H1 (cell line): ENCODE measurements around the gene KAT2A.
A peak's percentile ranks its signal among the peaks of the same experiment; 100 is the strongest.

Experiments
- CREB1 ChIP-seq: IDR thresholded peaks from 2 replicates; pipeline ENCODE4 v1.6.1; 2012; ENCODE audit warnings: inconsistent platforms
- GABPA ChIP-seq: IDR thresholded peaks from 2 replicates; pipeline ENCODE4 v1.6.1; 2011; ENCODE audit warnings: mild to moderate bottlenecking, low read length, moderate library complexity, borderline replicate concordance; ENCODE audit not compliant: insufficient read depth
- HDAC6 ChIP-seq: IDR thresholded peaks from one replicate; pipeline ENCODE4 v1.7.1; 2012; ENCODE audit warnings: low read depth, mild to moderate bottlenecking, inconsistent platforms, low read length, moderate library complexity
- MAFK ChIP-seq: IDR thresholded peaks from 2 replicates; pipeline ENCODE4 v1.6.1; 2012; ENCODE audit warnings: low read depth, mild to moderate bottlenecking, improper control_type of control experiment, low read length
- MAX ChIP-seq: IDR thresholded peaks from 2 replicates; pipeline ENCODE4 v1.6.1; 2012; ENCODE audit warnings: inconsistent platforms
- NRF1 ChIP-seq: IDR thresholded peaks from 2 replicates; pipeline ENCODE4 v1.6.1; 2011; ENCODE audit warnings: mild to moderate bottlenecking, low read depth, low read length, improper control_type of control experiment
- POLR2A ChIP-seq, 2 experiments: IDR thresholded peaks; 1 replicate in 1 of 2; 2 replicates in 1 of 2; pipeline ENCODE4 v1.6.1; 2011; ENCODE audit warnings: low read depth in 2 of 2, low read length in 2 of 2, mild to moderate bottlenecking in 2 of 2; ENCODE audit errors: control extremely low read depth in 1 of 2
- POLR2AphosphoS5 ChIP-seq: IDR thresholded peaks from 2 replicates; pipeline ENCODE4 v1.6.1; 2011; ENCODE audit warnings: low read depth, low read length
- SP1 ChIP-seq: IDR thresholded peaks from 2 replicates; pipeline ENCODE4 v1.6.1; 2011; ENCODE audit warnings: low read depth, low read length
- USF2 ChIP-seq: IDR thresholded peaks from 2 replicates; pipeline ENCODE4 v1.6.1; 2011; ENCODE audit warnings: low read length, improper control_type of control experiment
- TF ChIP-seq, protein P1 (sequence below), 3 experiments: IDR thresholded peaks; 1 replicate in 2 of 3; 2 replicates in 1 of 3; pipeline versions ENCODE4 v1.5.1 to v1.6.1; 2011; ENCODE audit warnings: low read length in 3 of 3, mild to moderate bottlenecking in 3 of 3, inconsistent platforms in 2 of 3, low read depth in 1 of 3, moderate library complexity in 1 of 3; ENCODE audit not compliant: insufficient read depth in 1 of 3; ENCODE audit errors: control extremely low read depth in 1 of 3

DNA sequence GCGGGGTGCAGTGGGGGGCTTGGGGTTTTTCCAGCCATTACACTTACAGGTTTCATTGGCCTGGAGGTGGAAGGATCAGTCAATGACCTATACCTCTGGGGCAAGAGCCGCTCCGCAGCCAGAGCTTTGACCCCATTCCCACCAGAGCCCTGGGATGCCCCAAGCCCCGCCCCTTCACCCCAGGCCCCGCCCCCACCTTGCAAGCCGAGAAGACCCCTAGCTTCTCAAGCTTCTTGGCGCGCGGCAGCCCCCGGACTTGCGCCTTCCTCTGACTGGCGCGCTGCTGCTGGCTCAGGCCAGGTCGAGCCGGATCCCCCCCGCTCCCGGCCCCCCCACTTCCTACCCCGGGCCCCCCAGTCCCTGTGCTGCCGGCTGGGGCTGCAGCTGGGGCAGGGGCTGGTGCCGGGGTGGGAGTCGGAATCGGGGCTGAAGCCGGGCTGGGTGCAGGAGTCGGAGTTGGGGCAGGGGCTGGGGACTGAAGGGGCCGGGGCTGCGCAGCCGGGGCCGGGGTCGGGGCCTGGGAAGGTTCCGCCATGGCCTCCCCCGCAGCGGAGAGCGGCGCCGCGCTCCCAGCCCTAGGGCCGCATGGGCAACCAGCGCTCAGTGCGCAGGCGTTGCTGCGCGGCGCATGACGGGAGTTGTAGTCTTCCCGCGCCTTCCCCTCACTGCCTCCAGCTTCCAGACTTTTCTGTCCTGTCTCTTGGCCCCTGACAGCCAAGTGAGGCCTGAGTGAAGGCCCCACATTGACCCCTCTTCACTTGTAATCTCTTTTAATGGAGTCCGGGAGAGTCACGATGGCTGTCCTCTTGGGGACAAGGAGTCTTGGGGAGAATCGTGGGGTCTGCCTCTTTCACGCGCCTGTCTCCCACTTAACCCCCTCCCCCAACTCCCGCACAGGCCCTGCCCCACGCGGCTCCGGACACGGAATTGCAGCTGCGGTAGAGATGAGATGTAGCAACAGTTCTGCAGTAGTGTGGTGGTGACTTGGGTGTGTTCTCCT lies at the start of gene KAT2A:
- TF ChIP-seq GABPA (no peak), USF2 (no peak), POLR2A (IDR thresholded peaks at IDR 0.05; ENCODE audit: control extremely low read depth in 1 of 2, low read depth in 2 of 2, low read length in 2 of 2) (peak in 1 of 2 experiments; percentile 81; a peak in 2 of 3 replicates), POLR2AphosphoS5 (peak; percentile 86), SP1 (no peak), HDAC6 (no peak), NRF1 (peak; percentile 82), MAX (peak; percentile 77; the same call in 1 of the 2 replicates), MAFK (no peak), CREB1 (0 out of 2 replicates have a peak, but pooled peaks have one; percentile 11)
- TF ChIP-seq, protein P1, sequence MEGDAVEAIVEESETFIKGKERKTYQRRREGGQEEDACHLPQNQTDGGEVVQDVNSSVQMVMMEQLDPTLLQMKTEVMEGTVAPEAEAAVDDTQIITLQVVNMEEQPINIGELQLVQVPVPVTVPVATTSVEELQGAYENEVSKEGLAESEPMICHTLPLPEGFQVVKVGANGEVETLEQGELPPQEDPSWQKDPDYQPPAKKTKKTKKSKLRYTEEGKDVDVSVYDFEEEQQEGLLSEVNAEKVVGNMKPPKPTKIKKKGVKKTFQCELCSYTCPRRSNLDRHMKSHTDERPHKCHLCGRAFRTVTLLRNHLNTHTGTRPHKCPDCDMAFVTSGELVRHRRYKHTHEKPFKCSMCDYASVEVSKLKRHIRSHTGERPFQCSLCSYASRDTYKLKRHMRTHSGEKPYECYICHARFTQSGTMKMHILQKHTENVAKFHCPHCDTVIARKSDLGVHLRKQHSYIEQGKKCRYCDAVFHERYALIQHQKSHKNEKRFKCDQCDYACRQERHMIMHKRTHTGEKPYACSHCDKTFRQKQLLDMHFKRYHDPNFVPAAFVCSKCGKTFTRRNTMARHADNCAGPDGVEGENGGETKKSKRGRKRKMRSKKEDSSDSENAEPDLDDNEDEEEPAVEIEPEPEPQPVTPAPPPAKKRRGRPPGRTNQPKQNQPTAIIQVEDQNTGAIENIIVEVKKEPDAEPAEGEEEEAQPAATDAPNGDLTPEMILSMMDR (IDR thresholded peaks at IDR 0.05; ENCODE audit: control extremely low read depth in 1 of 3, insufficient read depth in 1 of 3, low read depth in 1 of 3, low read length in 3 of 3): no peak
